HG03571 (cell line): ENCODE results near the gene TMEM128.
A peak's percentile ranks its signal among the peaks of the same experiment; 100 is the strongest.

Experiments
- ATAC-seq: cut with Tn5 transposase; IDR thresholded peaks from one replicate; pipeline ENCODE4 v1.9.1; 2021; ENCODE audit not compliant: unreplicated experiment

TMEM128 gene, protein sequence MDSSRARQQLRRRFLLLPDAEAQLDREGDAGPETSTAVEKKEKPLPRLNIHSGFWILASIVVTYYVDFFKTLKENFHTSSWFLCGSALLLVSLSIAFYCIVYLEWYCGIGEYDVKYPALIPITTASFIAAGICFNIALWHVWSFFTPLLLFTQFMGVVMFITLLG

DNA sequence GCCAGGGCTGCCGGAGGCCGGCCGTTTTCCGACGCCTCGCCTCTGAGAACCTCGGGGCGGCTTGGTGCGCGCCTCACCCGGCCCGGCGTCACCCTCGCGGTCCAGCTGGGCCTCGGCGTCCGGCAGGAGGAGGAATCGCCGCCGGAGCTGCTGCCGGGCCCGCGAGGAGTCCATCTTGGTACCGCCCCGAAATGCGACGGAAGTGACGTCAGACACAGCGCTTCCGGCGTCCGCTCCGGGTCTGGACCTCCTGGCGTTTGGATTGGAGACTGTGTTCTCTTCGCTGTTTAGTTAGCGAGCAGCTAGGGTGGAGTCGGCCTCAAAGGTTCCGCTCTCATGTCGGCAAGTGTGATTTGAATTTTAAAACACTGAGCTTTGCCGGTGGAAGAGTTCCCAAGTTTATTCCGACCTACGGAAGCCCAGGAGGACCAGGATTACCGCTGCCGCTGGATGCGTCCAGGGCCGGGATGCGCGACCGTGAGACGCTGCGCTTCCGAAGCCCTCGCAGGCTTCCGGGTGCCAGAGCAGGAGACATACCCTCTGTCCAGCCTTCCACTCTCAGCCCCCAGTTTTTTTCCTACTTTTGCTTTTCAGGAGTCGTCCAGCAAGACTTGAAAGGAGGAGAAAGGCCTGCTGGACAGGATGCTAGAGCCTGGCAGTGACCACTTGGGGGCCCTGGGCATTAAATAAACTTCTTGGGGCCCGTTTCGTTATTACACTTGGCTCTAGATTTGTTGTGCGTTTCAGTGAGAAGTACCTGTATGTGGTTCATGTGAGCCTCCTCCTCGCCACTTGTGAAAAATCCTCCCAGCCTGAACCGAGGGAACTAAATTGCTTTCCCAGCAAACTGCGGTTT, at the start of gene TMEM128:
Gene TMEM128 (minus strand): TSS at position 195 of the 856 bp plus-strand sequence. CDS start 21 bp downstream, at position 174.
- ATAC-seq: peak; percentile 96

- no peak for ATAC-seq
Observed at GRCh38 chr4:4296283-4296846, 48.3 kb upstream of the TMEM128 start.

DNA sequence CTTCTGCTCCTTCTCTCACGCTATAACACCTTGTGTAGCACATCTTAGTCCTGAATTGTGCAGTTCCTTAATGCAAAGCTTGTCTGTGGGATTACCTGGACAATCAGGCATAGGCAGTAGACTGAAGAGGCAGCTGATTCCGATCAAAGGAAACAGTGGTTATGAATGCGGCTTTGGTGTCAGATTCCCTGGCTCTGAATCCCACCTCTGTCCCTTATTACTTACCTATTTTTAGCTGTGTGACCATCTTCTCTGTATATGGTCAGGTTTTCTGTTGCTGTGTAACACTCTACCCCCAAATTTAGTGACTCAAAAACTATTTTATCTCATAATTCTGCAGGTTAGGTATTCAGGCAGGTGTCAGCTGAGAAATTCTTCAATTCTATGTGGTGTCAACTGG, 45.3 kb upstream of the TMEM128 start:
- ATAC-seq: no peak

- ATAC-seq: peak; percentile 86
Observed at GRCh38 chr4:4289941-4290850, 42.2 kb upstream of the TMEM128 start, which contains the start of the genes LYAR and ZBTB49. TSS of gene LYAR (minus strand) at chr4:4290154. CDS start at chr4:4283742, 6,412 bp downstream. TSS of gene ZBTB49 (plus strand) at chr4:4290251. CDS start at chr4:4299946, 9,695 bp downstream.

DNA sequence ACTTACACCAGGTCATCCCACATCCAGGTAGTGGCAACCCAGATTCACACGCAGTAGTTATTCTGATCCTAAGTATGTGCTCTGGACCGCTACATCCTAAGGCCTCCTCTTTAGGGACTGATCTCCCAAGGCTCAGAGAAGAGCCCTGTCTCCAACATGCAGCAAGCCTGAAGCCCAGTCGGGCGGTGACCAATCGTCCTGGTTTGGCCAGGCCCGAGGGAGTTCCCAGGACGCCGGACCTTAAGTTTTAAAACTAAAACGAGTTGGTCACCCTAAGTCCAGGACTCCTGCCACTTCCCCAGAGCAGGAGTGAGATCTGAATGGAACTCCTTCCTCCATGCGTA, 41.5 kb upstream of the TMEM128 start:
- ATAC-seq: peak; percentile 22

GRCh38 chr4:4289055-4289454, 41.0 kb upstream of the TMEM128 start:
- no peak for ATAC-seq

GRCh38 chr4:4288098-4288497, 40.1 kb upstream of the TMEM128 start:
- no peak for ATAC-seq

DNA sequence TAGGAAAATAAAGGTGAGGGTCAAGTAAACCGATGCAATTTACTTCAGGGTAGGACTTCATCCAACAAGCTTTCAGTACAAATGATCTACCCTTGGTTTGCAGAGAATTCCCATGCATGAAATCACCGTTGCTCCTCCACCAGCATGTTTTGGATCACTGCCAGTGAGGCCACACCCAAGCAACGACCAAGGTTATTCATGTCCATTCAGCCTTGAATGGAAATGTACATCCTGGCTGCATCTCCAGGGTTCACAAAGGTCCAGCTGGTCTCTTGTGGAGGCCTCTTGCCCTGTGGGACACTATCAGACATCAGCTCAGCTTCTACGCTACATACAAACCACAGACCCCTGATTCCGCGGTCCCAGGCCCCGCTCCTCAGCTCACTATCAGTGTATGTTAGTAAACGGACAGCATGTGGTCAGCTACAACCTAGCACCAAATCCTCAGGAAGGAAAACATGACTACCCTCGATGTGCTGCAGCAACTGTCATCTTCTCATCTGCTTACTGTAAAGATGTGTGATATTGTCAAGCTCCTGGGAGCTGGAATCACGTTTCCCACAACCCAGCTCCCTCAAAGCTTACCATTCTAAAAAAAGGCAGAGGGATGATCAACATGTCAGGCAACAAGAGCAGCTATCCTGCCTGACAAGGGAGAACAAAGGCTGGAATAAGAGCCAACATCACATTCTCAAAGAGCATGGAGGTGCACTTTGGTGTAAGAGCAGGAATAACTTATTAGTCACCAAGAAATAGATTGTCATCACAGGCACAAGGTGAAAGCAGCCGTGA, 37.0 kb upstream of the TMEM128 start:
- no peak for ATAC-seq

GRCh38 chr4:4281787-4282186, 33.8 kb upstream of the TMEM128 start:
- ATAC-seq: no peak

DNA sequence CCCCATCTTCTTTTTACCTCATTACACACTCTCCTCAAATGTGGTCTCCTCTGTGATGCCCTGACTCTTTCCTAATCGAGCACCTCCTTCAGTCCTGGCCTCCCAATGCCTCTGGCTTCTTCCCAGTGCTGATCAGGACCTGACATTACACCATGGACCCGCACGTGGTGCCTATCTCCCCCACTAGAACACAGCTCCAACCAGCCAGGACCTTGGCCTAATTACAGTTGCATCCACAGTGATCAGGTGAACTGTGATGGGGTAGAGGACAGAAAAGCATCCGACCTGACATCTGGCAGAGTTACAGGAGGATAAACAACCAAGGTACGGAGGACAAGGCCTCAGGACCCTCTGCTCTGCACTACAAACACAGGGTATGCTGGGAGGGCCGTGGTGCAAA, 29.5 kb upstream of the TMEM128 start:
- no peak for ATAC-seq

GRCh38 chr4:4274226-4274625, 26.2 kb upstream of the TMEM128 start:
- ATAC-seq: no peak

GRCh38 chr4:4271912-4272311, 23.9 kb upstream of the TMEM128 start:
- ATAC-seq: no peak

DNA sequence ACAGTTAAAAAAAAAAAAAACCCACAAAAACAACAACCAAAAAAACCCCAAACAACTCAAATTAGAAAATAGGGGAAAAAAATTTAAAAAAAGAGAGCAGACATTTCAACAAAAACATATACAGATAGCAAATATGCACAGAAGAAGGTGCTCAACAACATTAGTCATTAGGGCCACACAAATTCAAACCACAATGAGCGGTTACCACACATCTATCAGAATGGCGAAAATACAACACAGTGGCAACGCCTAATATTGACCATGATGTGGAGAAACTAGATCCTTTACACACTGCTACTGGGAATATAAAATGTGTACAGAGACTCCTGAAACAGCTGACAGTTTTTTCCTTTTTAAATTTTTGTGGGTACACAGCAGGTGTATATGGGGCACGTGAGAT, 22.5 kb upstream of the TMEM128 start:
- no peak for ATAC-seq

DNA sequence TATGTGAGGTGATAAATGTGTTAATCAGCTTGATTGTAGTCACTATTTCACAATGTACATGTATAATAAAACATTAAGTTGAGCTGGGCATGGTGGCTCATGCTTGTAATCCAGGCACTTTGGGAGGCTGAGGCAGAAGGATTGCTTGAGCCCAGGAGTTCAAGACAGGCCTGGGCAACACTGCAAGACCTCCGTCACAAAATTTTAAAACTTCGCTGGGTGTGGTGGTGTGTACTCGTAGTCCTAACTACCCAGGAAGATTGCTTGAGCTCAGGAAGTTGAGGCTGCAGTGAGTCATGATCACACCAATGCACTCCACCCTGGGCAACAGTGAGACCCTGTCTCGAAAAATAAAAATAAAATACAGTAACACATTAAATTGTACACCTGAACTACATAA, 21.8 kb upstream of the TMEM128 start:
- no peak for ATAC-seq

- ATAC-seq: no peak
Observed at GRCh38 chr4:4269331-4269731, 21.3 kb upstream of the TMEM128 start.

- no peak for ATAC-seq
Observed at GRCh38 chr4:4268776-4269175, 20.8 kb upstream of the TMEM128 start.

DNA sequence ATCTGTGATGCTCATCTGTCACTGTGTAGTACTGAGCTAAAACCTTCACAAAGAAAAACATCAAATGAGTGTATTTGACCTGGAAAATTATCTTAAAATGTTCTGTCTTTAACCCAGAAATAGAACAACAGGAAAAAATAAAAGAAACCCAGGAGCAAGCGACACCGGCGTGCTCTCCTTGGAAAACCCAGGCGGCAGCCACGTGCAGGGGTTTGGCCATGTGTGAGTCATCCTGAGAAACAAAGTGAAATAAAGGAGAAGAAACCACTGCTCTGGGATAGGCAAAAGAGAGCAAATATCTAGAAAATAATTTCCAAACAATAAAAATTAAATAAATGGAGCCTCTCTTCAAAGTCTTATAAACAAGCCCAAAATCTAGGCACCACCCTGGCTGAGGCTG, 20.0 kb upstream of the TMEM128 start:
- no peak for ATAC-seq

- ATAC-seq: peak; percentile 74
Observed at GRCh38 chr4:4260185-4260751, 12.2 kb upstream of the TMEM128 start.

- ATAC-seq: no peak
Observed at GRCh38 chr4:4259484-4260100, 11.6 kb upstream of the TMEM128 start.
